NCI-H69 (cell line): ENCODE data around the gene TSPAN15.
A peak's percentile ranks its signal among the peaks of the same experiment; 100 is the strongest.
"Not testable (repeated sequence)": the region's sequence is repeated elsewhere in the genome, so short reads cannot be mapped to it uniquely, and the experiment has no call there.

Source experiments
- DNase-seq: peaks from one replicate; lab custom pipeline; 2025; lab: John Stamatoyannopoulos, UW

The TSPAN15 gene

GRCh38 chr10:69488149-69488844, 37.0 kb downstream of the TSPAN15 start:
- DNase-seq = not testable (repeated sequence)

- not testable (repeated sequence) for DNase-seq
Observed at GRCh38 chr10:69488856-69489255, 37.6 kb downstream of the TSPAN15 start.

GRCh38 chr10:69489506-69490090, 38.3 kb downstream of the TSPAN15 start:
- DNase-seq = no peak

GRCh38 chr10:69490876-69491275, 39.6 kb downstream of the TSPAN15 start:
- DNase-seq = no peak

- no peak for DNase-seq
Observed at GRCh38 chr10:69491611-69492010, 40.3 kb downstream of the TSPAN15 start.

GRCh38 chr10:69492091-69492745, 41.0 kb downstream of the TSPAN15 start:
- peak; percentile 30 for DNase-seq

GRCh38 chr10:69492746-69493462, 41.6 kb downstream of the TSPAN15 start:
- no peak for DNase-seq

GRCh38 chr10:69494626-69495558, 43.6 kb downstream of the TSPAN15 start:
- no peak for DNase-seq

- no peak for DNase-seq
Observed at GRCh38 chr10:69495666-69496065, 44.4 kb downstream of the TSPAN15 start.

- DNase-seq = no peak
Observed at GRCh38 chr10:69496352-69497230, 45.3 kb downstream of the TSPAN15 start.

GRCh38 chr10:69497231-69497561, 45.9 kb downstream of the TSPAN15 start:
- DNase-seq = no peak

GRCh38 chr10:69497611-69498390, 46.5 kb downstream of the TSPAN15 start:
- DNase-seq = no peak

GRCh38 chr10:69498711-69499471, 47.6 kb downstream of the TSPAN15 start:
- DNase-seq = no peak

- DNase-seq = no peak
Observed at GRCh38 chr10:69499726-69500689, 48.7 kb downstream of the TSPAN15 start.

- DNase-seq = no peak
Observed at GRCh38 chr10:69500864-69501468, 49.7 kb downstream of the TSPAN15 start.

GRCh38 chr10:69501657-69502056, 50.4 kb downstream of the TSPAN15 start:
- no peak for DNase-seq

GRCh38 chr10:69502589-69502988, 51.3 kb downstream of the TSPAN15 start:
- DNase-seq = no peak
